Thyroid gland (tissue), 4 donors: Measurements from ENCODE around the gene NUP62.

Experiments
- CTCF ChIP-seq, 6 experiments: fragments of 200-600 bp in 3 of 6; fragments of 450-650 bp in 3 of 6; sonication (generic) in 3 of 6; IDR thresholded peaks; one replicate each; pipeline ENCODE4 v1.5.1; 2016 to 2019; ENCODE audit warnings: antibody characterized with exemption in 6 of 6, mild to moderate bottlenecking in 2 of 6, inconsistent platforms in 1 of 6, moderate library complexity in 1 of 6
- POLR2A ChIP-seq, 2 donors: fragments of 450-650 bp; IDR thresholded peaks; one replicate each; pipeline ENCODE4 v1.6.1; 2017; ENCODE audit warnings: antibody characterized with exemption in 2 of 2, mild to moderate bottlenecking in 2 of 2, moderate library complexity in 1 of 2

- TF ChIP-seq CTCF (IDR thresholded peaks at IDR 0.05) (no peak), POLR2A (IDR thresholded peaks at IDR 0.05) (no peak)
Observed at GRCh38 chr19:49892716-49893115, 36.6 kb downstream of the NUP62 start.
